Measurements from ENCODE around the gene TMEM18. TPM values are rescaled to one million over a fixed set of nuclear protein-coding genes. Genes with fewer than 3 reads are reported as not detected.

Gene TMEM18
- total RNA-seq, 1 experiment from 2014 or later = 30.7 TPM

- WGBS (ENCODE audit: extremely low coverage, insufficient read length, low lambda C conversion rate) = no CpG with 5 or more reads among the region's 5 CpGs
- no peak overlapping the region for H3K27ac Mint-ChIP-seq
- no peak overlapping the region for H3T11ph ChIP-seq (ENCODE audit: low read length)
- no peak overlapping the region for H3K4me3 Mint-ChIP-seq
- no peak overlapping the region for H3K18ac ChIP-seq (ENCODE audit: insufficient read length, low read depth, low read length)
- H2BK20ac ChIP-seq (ENCODE audit: low read depth, low read length, poor library complexity, severe bottlenecking) = no peak overlapping the region
- no peaks in the 10 kb centered on the region for H3K79me1 ChIP-seq (ENCODE audit: insufficient read depth, low read depth, low read length, poor library complexity, severe bottlenecking)
- no peak overlapping the region for H3K23ac ChIP-seq (ENCODE audit: insufficient read length, low read depth, low read length)
- H3K4me1 Mint-ChIP-seq = peaks cover 42 to 53% of the 10 kb centered on the region in 2 experiments
- H4K5ac ChIP-seq (ENCODE audit: insufficient read length, low read depth, low read length) = no peak overlapping the region
- H3K14ac ChIP-seq (ENCODE audit: insufficient read depth, low read length) = no peak overlapping the region
- H3K27ac ChIP-seq (ENCODE audit: insufficient read length, low read depth, low read length) = no peak overlapping the region
- H2AK5ac ChIP-seq (ENCODE audit: insufficient read length, low read length) = no peak overlapping the region
- H3K4me2 ChIP-seq (ENCODE audit: insufficient read depth, insufficient read length, low read length) = no peak overlapping the region
- no peaks in the 10 kb centered on the region for H3K27me3 ChIP-seq (ENCODE audit: insufficient read depth, low read length)
- H3K27me3 Mint-ChIP-seq (ENCODE audit: low read depth) = no peaks in the 10 kb centered on the region
- H3K4me1 ChIP-seq (ENCODE audit: insufficient read depth, low read length) = peaks cover 7% of the 10 kb centered on the region; the same call in 1 of the 2 replicates
- no peaks in the 10 kb centered on the region for H3K23me2 ChIP-seq (ENCODE audit: insufficient read length, low read depth, low read length, poor library complexity, severe bottlenecking)
- no peaks in the 10 kb centered on the region; a peak in 1 of 7 replicates for H3K36me3 Mint-ChIP-seq (ENCODE audit: insufficient read depth in 1 of 3, low read depth in 3 of 3)
- DNase-seq = no peak
- H4K91ac ChIP-seq (ENCODE audit: insufficient read length, low read depth, low read length) = no peak overlapping the region
- H3K4ac ChIP-seq (ENCODE audit: low read depth, low read length) = no peak overlapping the region
- no peaks in the 10 kb centered on the region for H3K9me3 ChIP-seq (ENCODE audit: control insufficient read depth, low read depth, low read length)
- no peaks in the 10 kb centered on the region for H3K79me2 ChIP-seq (ENCODE audit: insufficient read depth, low read length)
- H2BK15ac ChIP-seq (ENCODE audit: low read depth, low read length) = no peak overlapping the region
- H2BK120ac ChIP-seq (ENCODE audit: low read depth, low read length, poor library complexity, severe bottlenecking) = no peak overlapping the region
- H3K9ac ChIP-seq (ENCODE audit: extremely low read depth, insufficient read length, low read length) = no peak overlapping the region
- no peaks in the 10 kb centered on the region; a peak in 2 of 5 replicates for H3K9me3 Mint-ChIP-seq
- no peaks in the 10 kb centered on the region for H4K20me1 ChIP-seq (ENCODE audit: control insufficient read depth, insufficient read depth, insufficient read length)
- H3K56ac ChIP-seq (ENCODE audit: insufficient read length, low read depth, low read length) = no peak overlapping the region
- no peak overlapping the region for H2BK5ac ChIP-seq (ENCODE audit: insufficient read length, low read length)
- no peak overlapping the region for H2BK12ac ChIP-seq (ENCODE audit: insufficient read length, low read depth, low read length)
- no peak overlapping the region for H2AFZ ChIP-seq (ENCODE audit: low read length)
- no peak overlapping the region for H4K8ac ChIP-seq (replicated peaks; ENCODE audit: insufficient read length, low read depth, low read length)
- no peak for TF ChIP-seq CTCF (conservative IDR thresholded peaks at IDR 0.05)
Measured at GRCh38 chr2:723761-724160, 46.6 kb upstream of the TMEM18 start.
